Measurements from ENCODE around the gene RPL28. TPM values are rescaled to one million over a fixed set of nuclear protein-coding genes. Genes with fewer than 3 reads are reported as not detected.
A peak's percentile ranks its signal among the peaks of the same experiment; 100 is the strongest.
"Not testable (repeated sequence)": the region's sequence is repeated elsewhere in the genome, so short reads cannot be mapped to it uniquely, and the experiment has no call there.

Gene RPL28
- total RNA-seq, 3 donors from 2014 or later: 3,242 to 3,402 (median 3,363) TPM

DNA sequence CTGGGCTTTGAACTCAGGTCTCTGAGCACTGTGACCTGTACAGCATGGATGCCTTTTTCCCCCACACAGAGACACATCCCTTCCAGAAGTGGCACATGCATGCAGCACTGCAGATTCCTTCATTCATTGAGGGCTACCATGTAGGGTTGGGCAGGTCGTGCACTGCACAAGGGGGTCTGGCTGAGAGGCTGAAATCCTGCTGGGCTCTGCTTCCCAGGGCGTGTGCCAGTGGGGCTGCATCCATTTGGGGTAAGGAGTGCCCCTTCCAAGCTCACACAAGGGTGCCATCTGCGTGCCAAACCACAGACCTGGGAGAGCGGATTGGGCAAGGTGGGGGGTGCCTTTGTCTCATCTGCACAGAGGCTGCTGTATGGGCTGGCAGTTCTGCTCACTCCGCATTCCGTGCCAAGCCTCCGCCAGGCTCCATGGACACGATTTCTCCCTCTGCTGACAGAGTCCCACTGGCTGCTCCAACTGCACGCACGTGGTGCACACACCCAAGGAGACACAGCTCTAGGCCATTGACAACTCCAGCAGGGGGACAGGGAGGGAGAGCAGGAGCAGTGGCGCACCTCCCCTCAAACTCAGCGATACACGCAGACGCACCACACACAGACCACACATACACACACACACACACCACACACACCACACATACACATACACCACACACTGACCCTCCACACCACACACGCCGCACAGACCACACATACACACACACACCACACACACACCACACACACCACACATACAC, 61.9 kb downstream of the RPL28 start:
- DNase-seq (no peak), ATAC-seq (no peak)
- no peaks in the 10 kb centered on the region for H3K9me3 Mint-ChIP-seq
- peaks cover 12% of the 10 kb centered on the region for H3K4me1 Mint-ChIP-seq (ENCODE audit: low read depth)
- H3K27me3 Mint-ChIP-seq (ENCODE audit: low read depth): peaks cover 43% of the 10 kb centered on the region
- H3K36me3 Mint-ChIP-seq (ENCODE audit: insufficient read depth): no peaks in the 10 kb centered on the region
- no peak overlapping the region for H3K4me3 Mint-ChIP-seq

DNA sequence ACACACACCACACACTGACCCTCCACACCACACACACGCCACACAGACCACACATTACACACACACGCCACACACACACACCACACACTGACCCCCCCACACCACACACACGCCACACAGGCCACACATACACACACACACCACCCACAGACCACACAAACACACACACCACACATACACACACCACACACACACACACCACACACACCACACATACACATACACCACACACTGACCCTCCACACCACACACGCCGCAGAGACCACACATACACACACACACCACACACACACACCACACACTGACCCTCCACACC, 62.4 kb downstream of the RPL28 start:
- Mint-ChIP-seq H3K27me3 (ENCODE audit: low read depth) (peaks cover 44% of the 10 kb centered on the region), H3K4me1 (ENCODE audit: low read depth) (peaks cover 12% of the 10 kb centered on the region)
- not testable (repeated sequence) for H3K9me3 Mint-ChIP-seq; ATAC-seq; DNase-seq; H3K4me3 Mint-ChIP-seq; H3K36me3 Mint-ChIP-seq (ENCODE audit: insufficient read depth)

DNA sequence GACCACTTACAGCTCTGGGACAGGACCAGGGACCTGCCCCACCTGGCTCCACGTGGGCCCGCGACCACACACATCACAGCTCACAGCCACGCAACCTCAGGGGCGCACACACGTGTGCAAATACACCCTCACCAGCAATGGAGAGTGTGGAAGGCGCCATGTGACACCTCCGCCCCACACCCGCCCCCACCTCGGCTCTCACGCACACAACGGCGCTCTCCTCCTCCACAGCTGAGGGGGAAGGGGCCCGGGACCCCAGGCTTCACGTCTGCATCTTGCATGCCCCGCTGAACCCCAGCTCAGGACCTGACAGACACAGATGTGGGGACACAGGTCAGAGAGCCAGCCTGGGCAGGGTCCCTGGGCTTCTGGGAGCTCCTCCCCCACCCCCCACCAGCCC, 63.7 kb downstream of the RPL28 start:
- ATAC-seq (no peak), DNase-seq (no peak)
- Mint-ChIP-seq H3K4me1 (ENCODE audit: low read depth) (peaks cover 12% of the 10 kb centered on the region), H3K27me3 (ENCODE audit: low read depth) (peaks cover 36% of the 10 kb centered on the region), H3K36me3 (ENCODE audit: insufficient read depth) (peaks cover 5% of the 10 kb centered on the region), H3K4me3 (no peak overlapping the region), H3K9me3 (no peaks in the 10 kb centered on the region)

DNA sequence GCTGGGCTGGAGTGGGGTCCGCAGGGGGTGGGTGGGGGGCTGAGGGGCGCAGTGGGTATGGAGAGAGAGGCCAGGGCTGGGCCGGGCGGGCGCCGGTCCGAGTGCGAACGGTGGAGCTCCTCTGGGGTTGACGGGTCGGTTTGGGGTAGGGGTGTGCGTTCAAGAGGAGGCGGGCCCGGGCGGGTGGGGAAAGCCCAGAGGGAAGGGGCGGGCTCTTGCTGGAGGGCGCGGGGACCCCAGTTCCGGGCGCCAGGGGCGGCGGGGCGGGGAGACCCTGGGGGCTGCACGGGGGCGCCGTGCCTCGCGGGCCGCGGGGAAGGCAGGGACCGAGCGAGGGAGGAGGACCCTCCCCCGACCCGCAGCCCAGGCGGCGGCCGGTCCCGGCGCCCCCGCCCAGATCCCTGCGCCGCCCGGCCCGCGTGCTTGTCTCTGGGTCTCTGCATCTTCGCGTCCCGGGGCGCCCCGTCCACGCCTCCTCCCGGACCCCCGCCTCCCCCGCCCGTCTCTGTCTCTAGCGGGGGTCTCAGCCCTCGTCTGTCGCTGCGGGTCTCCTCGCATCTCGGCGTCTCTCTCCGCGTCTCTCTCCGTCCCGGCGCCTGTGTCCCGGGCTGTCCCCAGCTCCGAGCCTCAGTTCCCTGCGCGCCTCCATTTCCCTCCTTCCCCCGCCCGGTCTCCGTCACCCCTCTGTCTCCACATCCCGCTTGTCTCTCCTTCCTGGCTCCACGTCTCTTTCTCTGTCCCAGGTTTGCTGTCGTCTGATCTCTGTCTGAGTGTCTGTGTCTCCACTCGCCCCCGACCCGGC, 65.6 kb downstream of the RPL28 start:
- Mint-ChIP-seq H3K4me1 (ENCODE audit: low read depth) (peaks cover 12% of the 10 kb centered on the region), H3K36me3 (ENCODE audit: insufficient read depth) (peaks cover 9% of the 10 kb centered on the region), H3K4me3 (peak overlapping the region; percentile 56), H3K27me3 (ENCODE audit: low read depth) (peaks cover 20% of the 10 kb centered on the region), H3K9me3 (no peaks in the 10 kb centered on the region)
- no peak for DNase-seq
- ATAC-seq: peak; percentile 38 to 41

DNA sequence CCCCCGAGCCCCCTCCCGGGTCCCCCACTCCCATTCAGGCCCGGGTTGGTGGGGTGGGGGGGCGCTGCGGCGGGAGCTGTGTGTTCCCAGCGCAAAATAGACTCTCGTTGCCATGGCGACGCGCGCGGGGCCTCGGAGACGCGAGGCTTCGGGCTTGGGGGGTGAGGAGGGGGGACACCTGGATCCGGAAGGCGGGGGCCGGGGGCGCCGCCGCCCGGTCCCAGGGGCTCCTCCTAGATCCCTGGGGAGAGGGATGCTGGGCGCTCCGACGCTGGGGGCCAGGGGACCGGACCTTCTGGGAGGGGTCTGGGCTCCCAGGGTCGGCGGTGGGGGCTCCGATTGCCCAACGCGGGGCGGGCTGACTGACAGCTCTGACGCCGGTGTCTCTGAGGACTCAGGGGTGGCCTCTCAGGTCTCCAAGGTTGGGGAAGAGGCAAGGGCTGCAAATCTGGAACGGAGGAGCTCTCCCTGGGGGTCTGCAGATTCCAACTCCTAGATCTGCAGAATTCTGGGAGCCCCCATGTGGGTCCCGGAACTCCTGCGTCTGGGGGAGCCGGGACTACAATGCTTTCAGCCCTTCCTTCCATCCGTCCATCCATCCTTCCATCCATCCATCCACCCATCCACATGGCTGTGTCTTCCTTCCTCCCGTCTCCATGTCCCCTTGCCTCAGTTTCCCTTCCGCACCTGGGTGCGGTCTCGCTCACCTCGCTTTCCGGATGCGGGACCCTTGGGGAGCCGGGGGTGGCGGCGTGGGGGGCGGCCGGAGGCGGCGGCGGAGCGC, 66.4 kb downstream of the RPL28 start:
- Mint-ChIP-seq H3K4me1 (ENCODE audit: low read depth) (peaks cover 12% of the 10 kb centered on the region), H3K4me3 (peak overlapping the region; percentile 6), H3K9me3 (no peaks in the 10 kb centered on the region), H3K27me3 (ENCODE audit: low read depth) (peaks cover 19% of the 10 kb centered on the region), H3K36me3 (ENCODE audit: insufficient read depth) (peaks cover 9% of the 10 kb centered on the region)
- ATAC-seq: peak in 1 of 2 donors; percentile 29
- no peak for DNase-seq

Other genes with a start within 250 kb of the RPL28 start
- gene TNNT1, start 236.7 kb upstream of the RPL28 start, total RNA-seq: not detected
- not detected for gene TNNI3, start 228.2 kb upstream of the RPL28 start, total RNA-seq
- gene DNAAF3, start 219.3 kb upstream of the RPL28 start, total RNA-seq: under 1 TPM in 2 of 3 donors, not detected in 1; 0.25 to 0.45 TPM
- not detected for gene SYT5, start 205.6 kb upstream of the RPL28 start, total RNA-seq
- under 1 TPM; 0.11 to 0.38 (median 0.11) TPM for gene PTPRH, start 176.4 kb upstream of the RPL28 start, total RNA-seq
- 1 to 10 TPM; 5.8 to 6.9 (median 6.2) TPM for gene TMEM86B, start 157.2 kb upstream of the RPL28 start, total RNA-seq
- gene PPP6R1, start 126.9 kb upstream of the RPL28 start, total RNA-seq: 100 to 1,000 TPM; 256 to 326 (median 285) TPM
- gene HSPBP1, start 105.8 kb upstream of the RPL28 start, total RNA-seq: 100 to 1,000 TPM; 113 to 139 (median 121) TPM
- gene BRSK1, start 101.9 kb upstream of the RPL28 start, total RNA-seq: 1 to 10 TPM; 4.0 to 6.5 (median 5.0) TPM
- not detected for gene TMEM150B, start 60.6 kb upstream of the RPL28 start, total RNA-seq
- gene KMT5C, start 46.1 kb upstream of the RPL28 start, total RNA-seq: 1 to 10 TPM; 8.1 to 9.2 (median 8.6) TPM
- not detected for gene COX6B2, start 31.2 kb upstream of the RPL28 start, total RNA-seq
- gene GARIN5B, start 22.7 kb upstream of the RPL28 start, total RNA-seq: not detected
- gene IL11, start 15.5 kb upstream of the RPL28 start, total RNA-seq: under 1 TPM; 0.18 to 0.46 (median 0.35) TPM
- not detected for gene TMEM190, start 9.1 kb upstream of the RPL28 start, total RNA-seq
- 1 to 10 TPM; 6.1 to 8.8 (median 8.4) TPM for gene TMEM238, start 1.6 kb upstream of the RPL28 start, total RNA-seq
- 100 to 1,000 TPM; 226 to 281 (median 237) TPM for gene UBE2S, start 21.9 kb downstream of the RPL28 start, total RNA-seq
- gene SHISA7, start 57.4 kb downstream of the RPL28 start, total RNA-seq: not detected
- 10 to 100 TPM; 63.2 to 65.1 (median 64.5) TPM for gene ISOC2, start 75.7 kb downstream of the RPL28 start, total RNA-seq
- not detected for gene C19orf85, start 78.8 kb downstream of the RPL28 start, total RNA-seq
- gene ZNF628, start 90.7 kb downstream of the RPL28 start, total RNA-seq: 10 to 100 TPM; 11.0 to 12.6 (median 12.1) TPM
- gene NAT14, start 99.3 kb downstream of the RPL28 start, total RNA-seq: 10 to 100 TPM; 16.0 to 23.4 (median 17.6) TPM
- under 1 TPM; 0.29 to 0.66 (median 0.38) TPM for gene SSC5D, start 102.5 kb downstream of the RPL28 start, total RNA-seq
- gene SBK2, start 151.2 kb downstream of the RPL28 start, total RNA-seq: not detected
- not detected for gene SBK3, start 159.6 kb downstream of the RPL28 start, total RNA-seq
- 10 to 100 TPM; 10.1 to 12.2 (median 11.0) TPM for gene ZNF579, start 194.9 kb downstream of the RPL28 start, total RNA-seq
- 10 to 100 TPM; 31.4 to 35.5 (median 34.4) TPM for gene FIZ1, start 213.6 kb downstream of the RPL28 start, total RNA-seq
- gene ZNF524, start 214.4 kb downstream of the RPL28 start, total RNA-seq: 10 to 100 TPM; 12.5 to 12.6 (median 12.6) TPM
- 10 to 100 TPM; 14.5 to 15.9 (median 15.4) TPM for gene ZNF865, start 219.7 kb downstream of the RPL28 start, total RNA-seq
- 1 to 10 TPM; 3.3 to 3.4 (median 3.4) TPM for gene ZNF784, start 238.6 kb downstream of the RPL28 start, total RNA-seq